Measurements from ENCODE around the gene AMOTL2. TPM values are rescaled to one million over a fixed set of nuclear protein-coding genes. Genes with fewer than 3 reads are reported as not detected.

Gene AMOTL2
- total RNA-seq, 1 donor from 2014 or later: 156 TPM

DNA sequence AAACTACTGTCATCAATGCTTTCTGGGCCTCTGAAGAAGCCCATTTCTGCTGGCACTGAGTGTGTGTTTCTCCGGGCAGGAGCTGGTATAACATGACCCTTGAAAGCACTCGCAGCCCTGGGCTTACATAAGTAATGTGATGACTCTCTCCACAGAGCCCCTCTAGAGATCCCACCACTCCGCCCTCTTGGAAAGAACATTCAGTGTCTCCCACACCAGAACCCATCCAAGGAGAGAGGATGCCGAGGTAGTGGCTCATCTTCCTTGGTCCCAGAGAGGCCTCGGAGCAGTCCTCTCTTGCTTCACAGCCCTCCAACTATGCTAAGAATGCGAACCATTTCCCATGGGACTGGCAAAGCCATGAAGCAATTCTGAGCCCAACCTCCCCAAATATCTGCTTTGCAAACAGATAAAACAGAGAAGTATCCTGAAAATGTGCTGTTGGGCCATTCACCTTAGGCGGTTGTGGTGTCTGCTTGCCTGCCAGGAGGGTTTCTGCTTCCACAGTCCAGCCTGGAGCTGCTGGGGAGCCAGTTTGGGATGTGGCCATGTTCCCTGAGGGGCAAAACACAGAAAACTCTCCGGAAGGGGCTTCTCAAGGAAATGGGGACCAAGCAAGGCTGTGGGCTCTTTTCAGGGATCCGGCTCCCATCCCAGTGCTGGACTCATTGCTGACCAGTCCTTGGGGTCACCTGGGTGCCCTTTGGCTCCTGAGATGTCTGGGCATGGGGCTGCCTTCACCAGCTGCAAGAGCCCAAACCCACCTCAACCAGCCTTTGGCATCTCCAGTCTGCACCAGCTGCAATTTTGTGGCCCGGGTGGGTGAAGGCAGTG is 47.3 kb downstream of the AMOTL2 start:
- Histone ChIP-seq H3K4me1 (peaks cover 19 to 47% of the 10 kb centered on the region in 2 donors), H3K4me3 (no peak overlapping the region), H3K36me3 (no peaks in the 10 kb centered on the region), H3K9me3 (no peaks in the 10 kb centered on the region), H3K27me3 (no peaks in the 10 kb centered on the region), H3K27ac (peak overlapping the region; percentile 50 to 67)
- no peak for TF ChIP-seq CTCF (IDR thresholded peaks at IDR 0.05)
- intact Hi-C loops (cut with DNase I): no loop called here
- peak in 1 of 2 donors; percentile 88 for DNase-seq (ENCODE audit: low spot score in 2 of 2)

DNA sequence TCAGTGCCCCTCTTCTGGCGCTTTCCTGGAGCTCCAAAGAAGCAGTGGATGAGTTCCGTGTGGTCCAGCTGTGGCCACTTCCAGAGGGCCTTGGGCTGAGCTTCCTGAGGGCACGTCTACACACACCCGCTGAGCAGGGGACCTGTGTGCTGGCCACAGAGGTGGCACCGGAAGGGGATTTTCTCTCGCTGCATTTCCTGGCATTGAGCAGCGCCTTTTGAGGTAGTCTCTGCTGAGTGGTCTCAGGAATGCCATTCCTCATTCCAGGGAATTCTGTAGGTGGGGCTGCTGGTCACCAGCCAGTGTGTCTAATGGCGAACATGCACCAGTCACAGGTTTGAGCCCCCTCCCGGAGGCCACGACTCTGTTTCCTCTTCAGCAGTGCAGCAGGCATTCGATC is 48.1 kb downstream of the AMOTL2 start:
- intact Hi-C loops (cut with DNase I): no loop called here
- no peak overlapping the region for H3K4me3 ChIP-seq
- H3K36me3 ChIP-seq: no peaks in the 10 kb centered on the region
- no peak for TF ChIP-seq CTCF (IDR thresholded peaks at IDR 0.05)
- DNase-seq (ENCODE audit: low spot score in 2 of 2): no peak
- peak overlapping the region; percentile 50 to 67 for H3K27ac ChIP-seq
- H3K27me3 ChIP-seq: no peaks in the 10 kb centered on the region
- H3K9me3 ChIP-seq: no peaks in the 10 kb centered on the region
- H3K4me1 ChIP-seq: peaks cover 12 to 38% of the 10 kb centered on the region in 2 donors

DNA sequence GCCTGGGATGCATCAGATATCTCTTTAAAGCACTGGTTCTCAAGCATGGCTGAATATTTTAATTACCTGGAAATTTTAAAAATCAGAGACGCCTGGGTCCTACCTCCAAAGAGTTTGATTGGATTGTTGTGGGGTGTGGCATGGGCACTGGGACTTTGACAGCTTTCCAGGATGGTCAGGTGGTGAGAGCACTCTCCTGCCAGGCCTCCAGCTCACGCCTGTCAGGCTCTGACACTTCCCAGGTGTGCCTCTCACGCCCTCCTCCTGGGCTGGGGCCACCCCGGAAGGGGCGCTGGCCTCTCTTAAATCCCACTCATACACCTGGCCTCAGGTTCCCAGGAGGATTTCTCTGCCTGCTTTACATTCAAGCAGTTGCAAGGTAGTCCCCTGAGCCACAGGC is 48.5 kb downstream of the AMOTL2 start:
- intact Hi-C loops (cut with DNase I): no loop called here
- no peak for DNase-seq (ENCODE audit: low spot score in 2 of 2)
- H3K4me1 ChIP-seq: peaks cover 8 to 35% of the 10 kb centered on the region in 2 donors
- H3K27me3 ChIP-seq: no peaks in the 10 kb centered on the region
- no peaks in the 10 kb centered on the region for H3K9me3 ChIP-seq
- peak overlapping the region; percentile 50 to 67 for H3K27ac ChIP-seq
- H3K4me3 ChIP-seq: no peak overlapping the region
- TF ChIP-seq CTCF (IDR thresholded peaks at IDR 0.05): no peak
- H3K36me3 ChIP-seq: no peaks in the 10 kb centered on the region

DNA sequence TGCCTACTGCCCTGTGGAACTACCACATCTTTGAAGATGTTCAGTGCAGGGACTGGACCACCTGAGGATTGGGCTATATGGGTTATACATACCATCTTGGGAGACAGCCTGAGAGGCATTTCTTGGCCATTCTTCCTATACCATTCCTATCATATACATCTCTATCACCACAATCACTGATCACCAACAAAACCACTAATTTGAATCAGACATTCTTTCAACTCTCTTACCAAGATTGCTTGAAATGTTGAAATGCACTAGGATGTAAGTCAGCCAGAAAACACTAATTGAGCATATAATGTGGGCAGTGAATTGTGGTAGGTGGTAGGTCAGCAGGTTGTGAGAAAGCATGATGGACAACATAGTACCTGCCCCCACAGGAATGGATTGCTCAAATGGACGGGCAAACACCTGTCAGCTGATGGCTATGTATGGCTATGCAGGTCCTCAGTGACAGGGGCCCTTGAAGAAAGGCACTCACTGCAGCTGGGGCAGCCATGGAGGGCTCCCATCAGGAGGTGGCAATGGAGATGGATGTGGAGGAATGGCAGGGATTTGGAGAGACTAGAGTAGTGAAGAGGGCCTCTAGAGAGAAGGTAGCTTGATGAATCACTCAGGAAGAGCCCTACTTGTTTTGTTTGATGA is 49.1 kb downstream of the AMOTL2 start:
- DNase-seq (ENCODE audit: low spot score in 2 of 2): no peak
- H3K27me3 ChIP-seq: no peaks in the 10 kb centered on the region
- no peak for TF ChIP-seq CTCF (IDR thresholded peaks at IDR 0.05)
- H3K4me3 ChIP-seq: no peak overlapping the region
- H3K4me1 ChIP-seq: peaks cover 8 to 30% of the 10 kb centered on the region in 2 donors
- no peaks in the 10 kb centered on the region for H3K9me3 ChIP-seq
- intact Hi-C loops (cut with DNase I): no loop called here
- H3K36me3 ChIP-seq: no peaks in the 10 kb centered on the region
- H3K27ac ChIP-seq: peak overlapping the region; percentile 50 to 67

- Histone ChIP-seq H3K9me3 (no peaks in the 10 kb centered on the region), H3K4me3 (no peak overlapping the region), H3K27me3 (no peaks in the 10 kb centered on the region), H3K36me3 (no peaks in the 10 kb centered on the region), H3K27ac (peak overlapping the region in 1 of 2 donors; percentile 1), H3K4me1 (peaks cover 8 to 30% of the 10 kb centered on the region in 2 donors)
- intact Hi-C loops (cut with DNase I): no loop called here
- TF ChIP-seq CTCF (IDR thresholded peaks at IDR 0.05): no peak
- DNase-seq (ENCODE audit: low spot score in 2 of 2): no peak
Measured at GRCh38 chr3:134323966-134324962, 50.0 kb downstream of the AMOTL2 start.

All from ascending aorta (tissue), 2 donors.